ENCODE results near the gene SLC37A1.

DNA sequence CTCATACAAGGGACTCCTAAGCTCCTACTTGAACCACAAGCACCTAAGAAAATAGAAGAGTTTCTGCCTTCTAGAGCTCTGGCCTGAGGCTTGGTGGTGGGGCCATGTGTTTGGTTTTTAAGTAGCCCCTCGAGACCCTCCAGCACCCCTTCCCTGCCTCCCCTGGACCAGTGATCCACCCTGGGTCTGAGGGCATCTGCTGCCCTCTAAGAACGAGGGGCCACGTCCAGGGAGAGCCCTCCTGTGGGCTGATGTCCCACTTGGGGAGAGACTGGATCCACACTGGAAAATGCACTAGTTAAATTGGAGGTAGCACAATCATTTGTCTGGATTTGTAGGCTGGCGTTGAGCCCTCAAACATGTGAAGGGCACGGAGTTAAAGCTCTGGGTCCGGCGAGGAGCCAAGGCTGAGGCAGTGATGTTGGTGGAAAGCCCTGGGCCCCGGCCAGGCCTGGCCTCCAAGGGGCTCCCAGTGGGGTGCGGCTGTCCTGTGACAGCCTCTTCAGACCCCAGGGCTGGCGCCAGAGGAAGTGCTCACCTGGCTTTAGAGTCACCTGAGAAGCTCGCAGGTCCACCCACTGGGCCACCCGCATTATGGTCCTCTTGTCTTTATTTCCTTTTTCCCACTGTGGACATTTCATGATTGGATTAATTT lies 65.2 kb downstream of the SLC37A1 start:
- TF ChIP-seq POLR2A (IDR thresholded peaks at IDR 0.05; ENCODE audit: borderline replicate concordance, extremely low read depth, insufficient read depth, insufficient read length): no peak
- TF ChIP-seq EGR1 (IDR thresholded peaks at IDR 0.05; ENCODE audit: low read depth): no peak
- no peak for TF ChIP-seq EZH2 (IDR thresholded peaks at IDR 0.05)

Measured in HCT116 (cell line).